ENCODE data around the gene DLEC1. TPM values are rescaled to one million over a fixed set of nuclear protein-coding genes. Genes with fewer than 3 reads are reported as not detected.
A peak's percentile ranks its signal among the peaks of the same experiment; 100 is the strongest.

The DLEC1 gene
- total and polyA plus RNA-seq, 9 of the 15 experiments (the other 6 are each of a cell fraction or from before 2014, with no cell fraction given) = 0.07 to 0.08 TPM; not detected in 7

- TF ChIP-seq CREB3L1 (IDR thresholded peaks at IDR 0.05; ENCODE audit: borderline replicate concordance, low read depth) (no peak), UBTF (IDR thresholded peaks at IDR 0.05; ENCODE audit: borderline replicate concordance in 1 of 2, low read depth in 2 of 2, low read length in 2 of 2) (0 out of 4 replicates have a peak, but pooled peaks of 1 of the 2 experiments have one; percentile 63), KAT2B (IDR thresholded peaks at IDR 0.05; ENCODE audit: low read depth, low read length) (no peak), NEUROD1 (IDR thresholded peaks at IDR 0.05; ENCODE audit: borderline replicate concordance, low read depth, low read length, partially characterized antibody) (no peak), RBM34 (IDR thresholded peaks at IDR 0.05; ENCODE audit: borderline replicate concordance, insufficient read depth, low read length) (no peak), ZC3H11A (IDR thresholded peaks at IDR 0.05; ENCODE audit: low read depth, low read length) (no peak), PATZ1 (CRISPR knock-in tag; IDR thresholded peaks at IDR 0.05; ENCODE audit: borderline replicate concordance) (no peak), SUPT5H (IDR thresholded peaks at IDR 0.05) (peak; percentile 44), ADNP (tag; IDR thresholded peaks at IDR 0.05) (no peak), ZNF124 (CRISPR knock-in tag; IDR thresholded peaks at IDR 0.05) (no peak), CHD7 (IDR thresholded peaks at IDR 0.05; ENCODE audit: low read depth, low read length) (no peak)
Measured at GRCh38 chr3:38164643-38164951, 125.6 kb downstream of the DLEC1 start (continued).
